ENCODE results near the gene KBTBD12.

KBTBD12 gene

DNA sequence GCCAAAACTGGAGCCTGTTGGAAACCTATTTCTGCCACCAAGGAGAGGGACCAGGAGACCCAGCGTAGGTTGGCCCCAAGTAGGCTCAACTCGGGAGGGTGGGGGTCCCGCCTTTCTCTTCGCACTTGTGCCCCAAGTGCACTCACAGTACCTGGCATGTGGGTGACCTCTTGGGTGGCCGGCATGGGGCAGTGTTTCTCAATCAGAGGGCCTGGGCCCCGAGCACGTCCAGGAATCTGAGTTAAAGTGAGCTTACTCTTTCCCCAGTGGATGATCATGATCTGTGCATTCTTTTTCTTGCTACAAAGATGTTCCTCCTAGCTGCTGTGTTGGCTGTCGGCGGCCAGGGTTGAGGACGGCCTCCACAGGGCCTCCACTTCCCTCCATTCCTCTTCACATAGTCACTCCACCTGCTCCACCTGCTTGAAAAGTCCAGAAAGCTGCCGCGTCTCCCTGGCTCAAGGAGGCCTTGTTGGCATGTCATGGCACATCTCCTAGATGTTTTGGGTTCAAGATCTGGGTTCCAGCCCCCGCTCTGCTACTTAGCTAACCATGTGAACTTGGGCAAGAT lies 70.7 kb downstream of the KBTBD12 start:
- DNase-seq (ENCODE audit: low read depth): no peak

DNA sequence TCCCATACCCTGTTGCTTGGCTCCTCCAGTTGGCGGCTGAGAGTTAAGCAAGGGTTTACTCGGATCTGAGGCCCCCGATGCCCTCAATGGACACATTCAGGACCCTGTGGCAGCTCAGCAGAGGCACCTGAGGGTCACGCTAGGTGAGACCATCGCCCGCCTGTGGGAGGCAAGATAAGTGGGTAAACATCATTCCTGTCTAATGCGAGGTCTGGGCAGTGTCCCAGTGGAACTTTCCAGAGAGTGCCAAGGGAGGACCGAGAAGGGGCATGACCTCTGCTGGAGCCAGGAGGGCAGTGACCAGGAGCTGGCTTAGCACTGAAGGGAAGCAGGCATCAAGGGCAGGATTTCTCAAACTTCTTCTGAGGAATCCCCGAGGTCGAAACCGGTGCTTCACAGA lies 71.8 kb downstream of the KBTBD12 start:
- DNase-seq (ENCODE audit: low read depth): no peak

DNA sequence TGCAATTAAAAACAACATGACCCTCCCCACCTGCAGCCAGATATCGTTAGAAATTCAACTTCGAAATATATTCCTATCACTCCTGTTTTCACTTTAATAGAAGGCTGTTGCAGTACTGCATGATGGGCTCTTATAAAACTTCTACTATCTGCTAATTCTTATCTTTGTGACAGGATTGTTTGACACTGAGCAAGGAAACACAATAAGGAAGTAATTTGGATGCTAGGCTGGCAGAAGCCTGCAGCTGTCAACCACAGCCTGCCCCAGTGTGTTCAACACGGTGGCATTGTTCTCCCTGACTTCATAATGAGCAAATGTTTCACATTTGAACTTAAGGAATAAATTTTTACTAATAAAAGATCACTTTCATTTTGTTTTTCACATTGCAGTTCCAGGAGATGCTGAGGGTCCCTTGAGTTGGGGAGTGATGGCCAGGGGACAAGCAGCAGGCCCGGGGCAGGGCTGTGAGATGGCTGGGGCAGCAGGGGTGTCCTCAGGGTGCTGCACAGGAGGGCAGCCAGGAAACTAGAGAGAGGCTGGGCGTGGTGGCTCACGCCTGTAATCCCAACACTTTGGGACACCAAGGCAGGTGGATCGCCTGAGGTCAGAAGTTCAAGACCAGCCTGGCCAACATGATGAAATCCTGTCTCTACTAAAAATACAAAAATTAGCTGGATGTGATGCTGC lies 72.4 kb downstream of the KBTBD12 start:
- no peak for DNase-seq (ENCODE audit: low read depth)

DNA sequence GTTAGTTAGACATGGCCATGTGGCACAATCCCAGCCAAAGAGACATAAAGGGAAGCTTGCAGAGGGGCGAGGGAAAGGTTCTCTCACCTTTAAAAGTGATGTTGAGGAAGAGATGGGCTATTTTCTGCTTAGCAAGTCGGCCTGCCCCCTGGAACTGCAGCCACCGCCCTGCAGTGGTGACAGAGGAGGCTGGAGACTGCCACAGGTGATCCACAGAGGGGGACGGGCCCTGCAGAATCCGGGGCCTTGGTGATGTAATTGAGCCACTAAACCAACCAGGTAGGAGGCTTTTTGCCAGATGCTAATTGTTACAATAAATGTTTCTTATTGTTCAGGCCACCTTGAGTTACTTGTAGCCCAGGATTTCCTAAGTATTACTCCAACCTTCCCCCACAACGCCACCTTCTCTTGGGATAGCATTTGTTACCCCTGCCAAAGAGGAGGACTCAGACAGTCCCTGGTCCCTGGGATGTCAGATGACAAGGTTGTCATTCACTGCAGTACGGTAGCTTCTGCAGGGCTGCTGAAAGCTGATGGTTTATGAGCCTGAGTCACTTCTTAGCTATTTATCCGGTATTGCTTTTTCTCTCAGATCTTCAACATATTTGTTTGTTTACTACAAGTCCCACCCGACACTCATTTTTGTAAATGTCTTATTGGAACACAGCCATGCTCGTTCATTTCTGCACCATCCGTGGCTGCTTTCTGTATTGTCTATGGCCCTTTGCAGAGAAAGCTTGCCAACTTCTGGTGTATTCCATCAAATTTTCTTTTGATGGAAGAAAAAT lies 73.9 kb downstream of the KBTBD12 start:
- no peak for DNase-seq (ENCODE audit: low read depth)

DNA sequence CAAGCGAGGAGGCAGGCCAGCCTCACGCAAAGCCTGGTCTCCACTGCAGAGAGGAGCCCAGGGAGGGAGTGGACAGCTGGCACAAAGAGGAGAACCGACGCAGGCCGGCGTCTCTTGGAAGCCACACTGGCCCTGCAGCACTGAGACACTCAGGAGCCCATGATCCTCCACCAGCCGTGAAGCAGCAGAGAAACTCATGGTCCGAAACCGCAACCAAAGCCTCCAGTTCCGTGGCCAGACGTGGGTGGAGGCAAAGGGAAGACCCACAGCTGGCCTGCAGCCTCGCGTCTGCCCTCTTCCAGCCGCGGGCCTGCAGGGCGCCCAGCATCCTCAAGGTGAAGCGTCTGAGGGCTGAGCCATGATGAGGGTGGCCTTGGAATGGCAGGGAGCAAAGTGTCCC lies 75.0 kb downstream of the KBTBD12 start:
- no peak for DNase-seq (ENCODE audit: low read depth)

DNA sequence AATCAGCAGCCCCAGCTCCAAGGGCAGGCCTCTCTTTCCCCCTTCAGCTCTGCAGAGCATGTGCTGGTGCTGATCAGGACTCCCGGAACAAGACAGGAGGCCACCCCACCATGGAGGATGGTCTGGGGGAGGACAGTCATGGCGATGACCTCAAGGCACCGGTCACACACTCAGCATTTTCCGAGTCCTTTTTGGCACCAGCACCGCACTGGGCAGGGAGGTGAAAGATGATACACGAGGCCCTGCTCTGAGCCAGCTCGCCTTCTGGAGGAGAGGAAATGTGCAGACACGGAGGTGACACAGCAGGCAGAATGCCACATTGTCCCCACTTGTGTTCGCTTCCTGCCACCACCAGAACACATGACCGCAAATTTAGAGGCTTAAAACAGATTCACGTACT lies 75.4 kb downstream of the KBTBD12 start:
- DNase-seq (ENCODE audit: low read depth): no peak

DNA sequence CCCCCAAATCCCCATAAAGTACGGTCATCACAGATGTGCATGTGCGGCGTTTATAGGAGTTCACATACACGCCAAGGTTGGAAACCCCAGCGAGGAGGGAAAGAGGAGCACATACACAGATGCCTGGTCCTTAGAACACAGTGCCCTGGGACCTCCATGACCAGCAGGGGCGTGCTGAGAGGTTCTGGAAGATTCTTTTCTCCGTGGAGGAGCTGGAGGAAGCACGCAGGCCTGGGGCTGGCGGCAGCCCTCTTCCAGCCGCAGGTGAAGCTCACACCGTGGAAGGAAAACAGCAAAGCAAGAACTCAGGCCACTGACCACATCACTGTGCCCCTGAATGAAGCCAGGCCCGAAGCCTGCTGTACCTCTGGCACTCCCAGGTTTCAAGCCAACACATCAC lies 76.2 kb downstream of the KBTBD12 start:
- DNase-seq (ENCODE audit: low read depth): no peak

DNA sequence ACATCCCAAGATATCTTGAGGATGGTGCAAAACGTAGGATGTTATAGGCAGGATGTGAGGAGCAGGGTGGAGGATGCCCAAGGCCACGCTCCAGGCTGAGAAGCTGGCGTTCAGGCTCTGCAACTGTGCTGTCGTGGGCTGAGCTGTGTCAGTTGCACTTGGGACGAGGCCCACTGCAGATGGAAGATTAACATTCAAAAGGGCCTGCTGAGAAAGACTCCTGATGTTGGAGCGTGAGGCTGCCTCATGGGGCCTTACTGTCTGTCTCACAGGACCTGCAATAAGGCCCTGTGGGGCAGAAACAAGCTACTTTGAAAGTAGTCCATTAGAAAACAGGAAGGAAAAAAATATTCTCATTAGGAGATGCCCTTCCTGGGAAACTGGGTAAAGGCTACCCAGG lies 76.6 kb downstream of the KBTBD12 start:
- no peak for DNase-seq (ENCODE audit: low read depth)

DNA sequence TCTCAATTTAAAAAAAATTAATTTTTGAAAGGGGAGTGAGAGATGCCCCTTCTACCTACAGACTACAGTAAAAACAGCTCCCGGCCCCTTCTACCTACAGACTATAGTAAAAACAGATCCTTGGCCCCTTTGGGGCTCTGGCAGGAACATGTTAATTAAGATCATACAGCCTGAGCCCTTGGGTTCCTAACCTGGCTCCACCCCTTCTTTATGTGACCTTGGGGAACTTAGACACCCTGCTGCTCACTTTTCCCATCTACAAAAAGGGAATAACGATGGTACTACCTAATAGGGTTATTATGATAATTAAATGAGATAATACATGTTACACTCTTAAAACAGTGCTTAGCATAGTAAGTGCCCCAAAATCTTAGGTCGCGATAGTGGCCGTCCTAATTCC lies 77.1 kb downstream of the KBTBD12 start:
- no peak for DNase-seq (ENCODE audit: low read depth)

DNA sequence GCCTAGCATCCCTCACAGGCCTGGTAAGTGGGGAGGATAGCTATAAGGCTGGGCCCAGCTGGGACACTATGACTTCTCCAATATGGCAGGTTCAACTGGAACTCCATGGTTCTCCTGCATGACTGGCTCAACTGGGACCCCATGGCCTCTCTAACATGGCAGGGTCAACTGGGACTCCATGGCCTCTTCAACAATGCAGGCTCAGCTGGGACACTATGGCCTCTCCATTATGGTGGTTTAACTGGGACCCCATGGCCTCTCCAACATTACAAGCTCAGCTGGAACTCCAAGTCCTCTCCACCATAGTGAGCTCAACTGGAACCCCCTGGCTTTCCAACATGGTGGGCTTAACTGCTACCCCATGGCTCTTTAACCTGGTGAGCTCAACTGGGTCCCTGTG lies 79.0 kb downstream of the KBTBD12 start:
- no peak for DNase-seq (ENCODE audit: low read depth)

DNA sequence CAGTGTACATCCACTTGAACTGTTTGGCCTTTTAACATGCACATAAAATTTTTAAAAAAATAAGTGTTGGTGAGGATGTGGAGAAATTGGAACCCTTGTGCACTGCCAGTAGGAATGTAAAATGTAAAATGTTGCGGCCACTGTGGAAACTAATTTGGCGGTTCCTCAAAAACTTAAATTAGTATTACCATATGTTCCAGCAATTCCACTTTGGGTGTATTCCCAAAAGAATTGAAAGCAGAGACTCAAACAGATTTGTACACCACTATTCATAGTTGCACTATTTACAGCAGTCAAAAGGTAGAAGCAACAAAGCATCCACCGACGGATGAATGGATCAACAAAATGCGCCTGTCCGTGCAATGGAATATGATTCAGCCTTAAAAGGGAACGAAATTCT lies 82.0 kb downstream of the KBTBD12 start:
- DNase-seq (ENCODE audit: low read depth): no peak

DNA sequence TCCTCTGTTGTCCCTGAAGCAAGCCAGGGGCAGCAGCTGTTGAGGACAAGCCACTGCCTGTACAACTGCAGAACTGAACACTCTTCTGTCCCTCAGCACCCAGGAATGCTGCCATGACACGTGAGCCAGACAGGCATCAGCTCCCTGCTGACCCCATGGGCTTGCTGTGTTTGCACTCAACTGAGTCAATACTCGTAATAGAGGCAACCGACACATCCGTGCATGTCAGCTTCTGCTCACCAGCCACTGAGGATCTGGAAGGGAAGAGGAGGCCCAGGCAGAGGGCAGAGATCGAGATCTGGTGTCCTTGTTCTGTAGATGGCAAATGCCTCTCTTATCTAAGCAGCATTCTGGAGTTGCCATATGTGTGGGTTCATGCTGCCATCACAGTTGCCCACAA lies 82.9 kb downstream of the KBTBD12 start:
- DNase-seq (ENCODE audit: low read depth): no peak

DNA sequence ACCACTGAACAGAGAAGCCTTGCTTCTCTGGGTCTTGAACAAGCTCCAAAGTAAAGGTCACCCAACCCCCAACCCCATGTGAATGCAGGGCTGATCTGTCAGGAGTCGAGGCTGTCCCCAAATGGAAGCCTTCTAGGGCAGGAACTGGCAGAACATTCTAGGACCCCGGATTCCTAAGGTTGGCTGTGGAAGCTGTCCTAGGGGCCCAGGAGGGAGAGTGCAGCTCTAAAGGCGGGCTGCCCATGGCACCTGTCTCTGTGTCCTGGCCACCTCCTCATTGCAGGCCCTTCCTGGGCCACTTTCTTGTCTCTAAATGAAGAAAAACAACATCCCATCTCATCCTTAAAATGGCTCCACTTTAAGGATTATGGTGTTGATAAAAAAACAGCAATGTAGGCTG lies 83.6 kb downstream of the KBTBD12 start:
- no peak for DNase-seq (ENCODE audit: low read depth)

DNA sequence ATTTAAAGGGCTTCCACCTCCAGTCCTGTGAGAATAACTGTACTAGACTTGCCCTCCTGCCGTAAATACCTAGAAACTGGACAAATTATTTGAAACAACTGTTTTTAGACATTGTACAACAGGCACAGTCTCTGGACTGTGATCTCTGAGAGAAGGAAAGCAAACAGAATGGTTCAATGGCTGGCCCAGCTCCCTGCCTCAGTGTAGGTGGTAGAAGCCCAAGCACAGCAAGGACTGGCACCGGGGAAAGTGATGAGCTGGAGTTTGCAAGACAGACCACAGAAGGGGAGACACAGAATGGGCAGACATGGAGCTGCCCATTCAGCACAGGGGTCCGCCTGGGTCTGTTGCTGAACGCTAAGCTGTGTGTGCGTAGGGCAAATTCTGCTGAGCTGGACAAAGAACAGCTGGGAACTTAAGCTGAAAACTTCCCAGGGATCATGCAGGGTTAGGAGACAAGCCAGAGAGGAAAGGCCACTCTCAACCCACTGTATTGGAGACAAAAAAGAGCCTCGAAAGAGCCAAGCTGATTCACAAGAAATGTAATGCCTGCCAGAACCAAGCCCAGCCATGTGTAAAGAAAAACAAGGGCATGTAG lies 84.6 kb downstream of the KBTBD12 start:
- DNase-seq (ENCODE audit: low read depth): no peak

DNA sequence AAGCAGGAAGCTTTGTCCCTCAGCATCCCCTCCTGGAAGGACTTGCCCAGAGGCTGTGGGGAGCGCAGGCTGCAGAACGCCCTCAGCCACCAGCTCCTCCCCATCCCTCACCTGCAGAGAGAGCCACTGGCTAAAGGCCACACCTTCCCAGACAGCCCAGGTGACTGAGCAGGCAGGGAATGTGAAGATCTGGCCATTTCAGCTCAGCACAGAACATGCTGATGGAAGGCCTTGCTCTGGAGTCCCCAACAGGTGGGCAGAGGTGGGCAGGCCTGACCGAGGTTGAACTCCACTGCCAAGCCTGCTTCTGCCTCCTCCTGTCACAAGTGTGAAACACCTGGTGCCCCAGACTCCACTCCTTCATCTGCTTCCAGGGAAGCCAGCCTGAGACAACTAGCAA lies 86.5 kb downstream of the KBTBD12 start:
- DNase-seq (ENCODE audit: low read depth): no peak

DNA sequence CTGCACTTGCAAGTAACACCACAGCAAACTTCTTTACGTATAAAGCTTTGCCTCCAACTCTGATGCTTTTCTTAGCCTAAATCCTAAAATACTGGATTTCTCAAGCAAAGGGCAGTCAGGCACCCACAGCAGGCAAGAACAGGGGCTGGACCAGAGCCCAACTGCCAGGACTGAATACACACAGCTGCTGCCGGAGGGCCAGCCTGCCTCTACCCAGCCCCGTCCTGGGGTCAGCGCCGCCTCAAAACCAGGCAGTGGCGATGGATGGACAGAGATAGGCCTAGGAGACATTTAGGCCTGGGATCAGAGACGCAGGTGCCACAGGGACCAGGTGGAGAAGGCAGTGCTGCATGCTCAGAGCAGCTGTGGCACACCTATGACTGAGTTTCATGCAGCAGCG lies 89.6 kb downstream of the KBTBD12 start:
- no peak for DNase-seq (ENCODE audit: low read depth)

DNA sequence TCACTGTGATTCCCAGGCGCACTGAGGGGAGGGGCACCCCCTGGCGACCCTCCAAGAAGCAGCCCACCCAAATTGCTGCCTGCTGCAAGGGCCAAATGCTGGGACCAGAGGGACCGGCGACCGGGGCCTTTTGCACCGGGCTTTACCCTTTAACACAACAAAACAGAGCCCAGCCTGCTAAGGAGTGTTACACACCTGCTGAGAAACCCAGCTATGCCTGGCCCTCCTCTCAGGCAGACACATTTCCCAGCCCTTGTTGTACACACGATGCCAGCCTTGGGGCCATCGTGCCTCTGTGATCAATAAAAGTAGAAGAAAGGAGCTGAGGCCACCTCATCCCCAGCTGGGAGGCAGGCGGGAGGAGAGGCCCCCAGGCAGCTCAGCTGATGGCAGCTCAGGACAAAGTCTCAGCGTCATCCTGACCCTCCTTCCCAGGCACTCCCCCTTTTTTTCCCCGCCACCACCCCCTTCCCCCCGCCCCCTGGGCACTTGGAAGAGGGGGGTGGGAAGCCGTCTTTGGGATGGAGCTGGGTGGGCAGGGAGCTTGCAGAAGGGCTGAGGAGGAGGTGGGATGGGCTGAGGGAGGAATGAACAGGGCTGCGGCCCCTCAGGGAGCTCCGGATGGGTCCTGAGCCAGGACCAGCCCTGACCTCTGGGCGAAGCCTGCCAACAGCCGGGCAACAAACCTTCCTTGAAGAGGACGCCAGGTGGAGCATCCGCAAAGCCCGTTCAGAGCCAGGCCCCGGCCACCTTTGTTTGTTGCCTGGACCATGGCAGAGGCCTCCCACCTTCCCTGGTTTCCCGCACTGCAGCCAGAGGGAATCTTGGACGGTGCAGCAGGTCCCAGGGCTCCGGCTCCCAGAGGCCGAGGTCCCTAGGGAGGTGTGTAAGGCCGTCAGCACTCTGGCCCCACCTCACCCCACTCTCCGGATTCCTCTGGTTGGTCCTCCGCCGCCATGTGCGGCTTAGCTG lies 91.3 kb downstream of the KBTBD12 start:
- DNase-seq (ENCODE audit: low read depth): no peak

DNA sequence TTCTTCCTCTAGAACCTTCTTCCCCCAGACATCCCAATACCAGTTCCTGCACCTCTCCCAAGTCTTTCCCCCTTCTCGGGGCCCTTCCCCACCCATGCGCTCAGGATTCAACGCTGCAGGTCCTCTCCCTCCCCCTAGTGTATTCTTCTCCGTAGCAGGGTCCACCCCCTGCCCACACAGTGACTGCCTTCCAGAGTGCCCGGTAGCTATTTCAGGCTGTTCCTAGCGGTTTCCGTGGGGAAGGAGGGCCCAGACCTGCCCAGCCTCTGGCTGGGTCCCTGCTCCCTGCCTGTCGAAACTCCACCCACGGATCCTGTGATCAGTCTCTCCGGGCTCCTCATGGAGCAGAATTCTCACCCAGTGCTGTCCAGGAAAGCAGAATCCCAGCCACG lies 92.0 kb downstream of the KBTBD12 start:
- DNase-seq (ENCODE audit: low read depth): no peak

DNA sequence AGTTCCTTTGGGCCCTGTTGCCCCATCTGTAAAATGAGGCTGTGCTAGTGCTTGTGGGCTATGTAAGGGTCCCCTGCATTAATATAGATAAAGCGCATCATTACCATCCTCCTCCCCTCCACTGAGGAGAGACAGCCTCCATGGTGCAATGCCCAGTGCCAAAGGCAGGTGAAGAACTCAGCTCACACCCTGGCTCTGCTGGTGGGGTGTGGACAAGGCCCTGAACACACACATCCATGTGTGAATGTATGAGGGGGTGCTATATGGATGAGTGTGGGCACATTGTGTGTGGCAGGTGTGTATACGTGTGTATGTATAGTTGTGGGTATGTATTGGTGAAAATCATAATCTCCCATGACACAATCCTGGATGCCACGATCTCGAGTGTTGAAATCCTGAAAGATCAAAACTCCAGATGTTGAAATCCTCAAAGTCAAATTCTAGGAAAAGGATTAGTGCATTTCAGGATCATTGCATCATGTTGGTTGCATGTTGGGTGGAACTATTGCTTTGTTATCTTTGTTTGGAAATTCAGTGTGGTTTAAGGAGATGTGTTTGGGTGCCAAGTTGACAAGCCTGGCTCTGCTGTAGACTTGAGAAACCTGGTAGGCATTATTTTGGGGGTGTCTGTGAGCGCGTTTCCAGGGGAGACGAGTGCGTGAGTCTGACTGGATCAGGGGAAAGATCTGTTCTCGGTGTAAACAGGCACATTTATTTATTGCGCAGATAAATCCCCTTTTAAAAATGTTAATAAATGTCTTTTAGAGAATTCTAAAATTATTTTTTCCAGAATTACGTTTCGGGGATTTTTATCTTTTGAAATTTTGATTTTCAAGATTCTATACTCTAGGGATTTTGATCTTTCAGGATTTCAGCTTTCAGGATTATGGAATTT lies 95.2 kb downstream of the KBTBD12 start:
- DNase-seq (ENCODE audit: low read depth): peak; percentile 32

DNA sequence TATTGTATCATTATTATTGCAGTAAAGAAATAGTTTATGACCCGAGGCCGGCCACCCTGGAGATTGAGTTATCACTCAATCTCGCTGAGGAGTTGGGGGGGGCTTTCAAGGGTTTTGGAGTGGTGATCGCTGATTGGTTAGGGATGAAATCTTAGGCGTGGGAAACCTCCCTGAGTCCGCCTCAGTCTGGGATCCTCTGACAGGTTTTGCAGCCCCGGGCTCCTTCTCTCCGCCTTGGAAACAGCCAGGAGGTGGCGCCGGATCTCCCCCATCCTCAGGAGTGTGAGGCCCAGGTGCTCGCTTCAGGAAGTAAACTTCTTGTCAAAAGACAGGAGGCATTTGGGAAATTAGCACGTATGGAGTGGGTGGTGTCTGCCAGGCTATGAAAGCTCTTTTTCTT lies 96.1 kb downstream of the KBTBD12 start:
- no peak for DNase-seq (ENCODE audit: low read depth)

DNA sequence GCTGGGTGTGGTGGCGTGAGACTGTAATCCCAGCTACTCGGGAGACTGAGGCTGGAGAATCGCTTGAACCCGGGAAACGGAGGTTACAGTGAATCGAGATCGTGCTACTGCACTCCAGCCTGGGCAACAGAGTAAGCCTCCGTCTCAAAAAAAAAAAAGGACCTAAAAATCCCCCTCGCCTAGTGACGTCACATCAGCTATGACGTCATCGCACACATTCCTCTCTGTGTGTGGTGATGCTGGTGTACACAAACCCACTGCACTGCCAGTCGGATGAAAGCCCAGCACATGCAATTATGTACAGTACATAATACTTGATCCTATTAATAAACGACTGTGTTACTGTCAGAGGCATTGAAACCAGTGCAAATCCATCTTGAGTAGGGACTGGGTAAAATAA lies 97.0 kb downstream of the KBTBD12 start:
- no peak for DNase-seq (ENCODE audit: low read depth)

All from GM04504 (cell line).